ENCODE data around the gene CEACAM7. TPM values are rescaled to one million over a fixed set of nuclear protein-coding genes. Genes with fewer than 3 reads are reported as not detected.

The CEACAM7 gene
- total RNA-seq, 4 donors from 2014 or later = 0.86 to 9.1 (median 4.6) TPM

DNA sequence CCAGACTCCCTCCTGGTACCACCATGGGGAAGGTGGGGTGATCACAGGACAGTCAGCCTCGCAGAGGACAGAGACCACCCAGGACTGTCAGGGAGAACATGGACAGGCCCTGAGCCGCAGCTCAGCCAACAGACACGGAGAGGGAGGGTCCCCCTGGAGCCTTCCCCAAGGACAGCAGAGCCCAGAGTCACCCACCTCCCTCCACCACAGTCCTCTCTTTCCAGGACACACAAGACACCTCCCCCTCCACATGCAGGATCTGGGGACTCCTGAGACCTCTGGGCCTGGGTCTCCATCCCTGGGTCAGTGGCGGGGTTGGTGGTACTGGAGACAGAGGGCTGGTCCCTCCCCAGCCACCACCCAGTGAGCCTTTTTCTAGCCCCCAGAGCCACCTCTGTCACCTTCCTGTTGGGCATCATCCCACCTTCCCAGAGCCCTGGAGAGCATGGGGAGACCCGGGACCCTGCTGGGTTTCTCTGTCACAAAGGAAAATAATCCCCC lies 19.9 kb upstream of the CEACAM7 start:
- H3K36me3 ChIP-seq = no peaks in the 10 kb centered on the region
- H3K4me1 ChIP-seq = no peaks in the 10 kb centered on the region
- no peak overlapping the region for H3K4me3 ChIP-seq
- H3K27ac ChIP-seq = no peak overlapping the region
- TF ChIP-seq, protein P1, sequence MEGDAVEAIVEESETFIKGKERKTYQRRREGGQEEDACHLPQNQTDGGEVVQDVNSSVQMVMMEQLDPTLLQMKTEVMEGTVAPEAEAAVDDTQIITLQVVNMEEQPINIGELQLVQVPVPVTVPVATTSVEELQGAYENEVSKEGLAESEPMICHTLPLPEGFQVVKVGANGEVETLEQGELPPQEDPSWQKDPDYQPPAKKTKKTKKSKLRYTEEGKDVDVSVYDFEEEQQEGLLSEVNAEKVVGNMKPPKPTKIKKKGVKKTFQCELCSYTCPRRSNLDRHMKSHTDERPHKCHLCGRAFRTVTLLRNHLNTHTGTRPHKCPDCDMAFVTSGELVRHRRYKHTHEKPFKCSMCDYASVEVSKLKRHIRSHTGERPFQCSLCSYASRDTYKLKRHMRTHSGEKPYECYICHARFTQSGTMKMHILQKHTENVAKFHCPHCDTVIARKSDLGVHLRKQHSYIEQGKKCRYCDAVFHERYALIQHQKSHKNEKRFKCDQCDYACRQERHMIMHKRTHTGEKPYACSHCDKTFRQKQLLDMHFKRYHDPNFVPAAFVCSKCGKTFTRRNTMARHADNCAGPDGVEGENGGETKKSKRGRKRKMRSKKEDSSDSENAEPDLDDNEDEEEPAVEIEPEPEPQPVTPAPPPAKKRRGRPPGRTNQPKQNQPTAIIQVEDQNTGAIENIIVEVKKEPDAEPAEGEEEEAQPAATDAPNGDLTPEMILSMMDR (IDR thresholded peaks at IDR 0.05) = no peak
- 85% methylated on average over 5 of the region's 5 CpGs for WGBS
- peak in 1 of 2 donors; percentile 56 for DNase-seq (ENCODE audit: low spot score in 2 of 2)
- no peaks in the 10 kb centered on the region for H3K9me3 ChIP-seq
- H3K27me3 ChIP-seq = peaks cover 58% of the 10 kb centered on the region

DNA sequence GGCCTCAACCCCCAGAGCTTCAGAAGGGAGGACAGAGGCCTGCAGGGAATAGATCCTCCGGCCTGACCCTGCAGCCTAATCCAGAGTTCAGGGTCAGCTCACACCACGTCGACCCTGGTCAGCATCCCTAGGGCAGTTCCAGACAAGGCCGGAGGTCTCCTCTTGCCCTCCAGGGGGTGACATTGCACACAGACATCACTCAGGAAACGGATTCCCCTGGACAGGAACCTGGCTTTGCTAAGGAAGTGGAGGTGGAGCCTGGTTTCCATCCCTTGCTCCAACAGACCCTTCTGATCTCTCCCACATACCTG lies 19.4 kb upstream of the CEACAM7 start:
- H3K4me1 ChIP-seq = no peaks in the 10 kb centered on the region
- TF ChIP-seq, protein P1 (IDR thresholded peaks at IDR 0.05) = no peak
- TF ChIP-seq EP300 (IDR thresholded peaks at IDR 0.05) (no peak), POLR2AphosphoS5 (IDR thresholded peaks at IDR 0.05) (no peak), POLR2A (IDR thresholded peaks at IDR 0.05) (no peak)
- H3K9me3 ChIP-seq = no peaks in the 10 kb centered on the region
- no peak overlapping the region for H3K4me3 ChIP-seq
- H3K36me3 ChIP-seq = no peaks in the 10 kb centered on the region
- 55% methylated on average over 4 of the region's 5 CpGs for WGBS
- H3K27ac ChIP-seq = no peak overlapping the region
- DNase-seq (ENCODE audit: low spot score in 2 of 2) = no peak
- peaks cover 58% of the 10 kb centered on the region for H3K27me3 ChIP-seq

DNA sequence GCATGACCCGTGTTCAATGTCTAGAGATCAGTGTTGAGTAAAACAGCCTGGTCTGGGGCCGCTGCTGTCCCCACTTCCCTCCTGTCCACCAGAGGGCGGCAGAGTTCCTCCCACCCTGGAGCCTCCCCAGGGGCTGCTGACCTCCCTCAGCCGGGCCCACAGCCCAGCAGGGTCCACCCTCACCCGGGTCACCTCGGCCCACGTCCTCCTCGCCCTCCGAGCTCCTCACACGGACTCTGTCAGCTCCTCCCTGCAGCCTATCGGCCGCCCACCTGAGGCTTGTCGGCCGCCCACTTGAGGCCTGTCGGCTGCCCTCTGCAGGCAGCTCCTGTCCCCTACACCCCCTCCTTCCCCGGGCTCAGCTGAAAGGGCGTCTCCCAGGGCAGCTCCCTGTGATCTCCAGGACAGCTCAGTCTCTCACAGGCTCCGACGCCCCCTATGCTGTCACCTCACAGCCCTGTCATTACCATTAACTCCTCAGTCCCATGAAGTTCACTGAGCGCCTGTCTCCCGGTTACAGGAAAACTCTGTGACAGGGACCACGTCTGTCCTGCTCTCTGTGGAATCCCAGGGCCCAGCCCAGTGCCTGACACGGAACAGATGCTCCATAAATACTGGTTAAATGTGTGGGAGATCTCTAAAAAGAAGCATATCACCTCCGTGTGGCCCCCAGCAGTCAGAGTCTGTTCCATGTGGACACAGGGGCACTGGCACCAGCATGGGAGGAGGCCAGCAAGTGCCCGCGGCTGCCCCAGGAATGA lies 18.9 kb upstream of the CEACAM7 start:
- TF ChIP-seq POLR2AphosphoS5 (IDR thresholded peaks at IDR 0.05) (no peak), EP300 (IDR thresholded peaks at IDR 0.05) (no peak)
- TF ChIP-seq, protein P1 (IDR thresholded peaks at IDR 0.05) = peak; percentile 27 to 66
- Histone ChIP-seq H3K27me3 (peaks cover 59% of the 10 kb centered on the region), H3K36me3 (no peaks in the 10 kb centered on the region), H3K27ac (no peak overlapping the region), H3K4me3 (no peak overlapping the region), H3K4me1 (no peaks in the 10 kb centered on the region), H3K9me3 (no peaks in the 10 kb centered on the region)
- DNase-seq (ENCODE audit: low spot score in 2 of 2) = peak in 1 of 2 donors; percentile 77
- 6% methylated on average over 21 of the region's 26 CpGs for WGBS

DNA sequence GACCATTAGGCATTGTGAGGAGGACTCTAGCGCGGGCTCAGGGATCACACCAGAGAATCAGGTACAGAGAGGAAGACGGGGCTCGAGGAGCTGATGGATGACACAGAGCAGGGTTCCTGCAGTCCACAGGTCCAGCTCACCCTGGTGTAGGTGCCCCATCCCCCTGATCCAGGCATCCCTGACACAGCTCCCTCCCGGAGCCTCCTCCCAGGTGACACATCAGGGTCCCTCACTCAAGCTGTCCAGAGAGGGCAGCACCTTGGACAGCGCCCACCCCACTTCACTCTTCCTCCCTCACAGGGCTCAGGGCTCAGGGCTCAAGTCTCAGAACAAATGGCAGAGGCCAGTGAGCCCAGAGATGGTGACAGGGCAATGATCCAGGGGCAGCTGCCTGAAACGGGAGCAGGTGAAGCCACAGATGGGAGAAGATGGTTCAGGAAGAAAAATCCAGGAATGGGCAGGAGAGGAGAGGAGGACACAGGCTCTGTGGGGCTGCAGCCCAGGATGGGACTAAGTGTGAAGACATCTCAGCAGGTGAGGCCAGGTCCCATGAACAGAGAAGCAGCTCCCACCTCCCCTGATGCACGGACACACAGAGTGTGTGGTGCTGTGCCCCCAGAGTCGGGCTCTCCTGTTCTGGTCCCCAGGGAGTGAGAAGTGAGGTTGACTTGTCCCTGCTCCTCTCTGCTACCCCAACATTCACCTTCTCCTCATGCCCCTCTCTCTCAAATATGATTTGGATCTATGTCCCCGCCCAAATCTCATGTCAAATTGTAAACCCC lies 17.5 kb upstream of the CEACAM7 start:
- Histone ChIP-seq H3K9me3 (no peaks in the 10 kb centered on the region), H3K27me3 (peaks cover 70% of the 10 kb centered on the region), H3K27ac (no peak overlapping the region), H3K36me3 (no peaks in the 10 kb centered on the region), H3K4me1 (no peaks in the 10 kb centered on the region), H3K4me3 (no peak overlapping the region)
- peak in 1 of 2 donors; percentile 75 for DNase-seq (ENCODE audit: low spot score in 2 of 2)
- WGBS = 34% methylated on average over 5 of the region's 10 CpGs
- TF ChIP-seq POLR2A (IDR thresholded peaks at IDR 0.05) = no peak
- no peak for TF ChIP-seq EP300 (IDR thresholded peaks at IDR 0.05)

DNA sequence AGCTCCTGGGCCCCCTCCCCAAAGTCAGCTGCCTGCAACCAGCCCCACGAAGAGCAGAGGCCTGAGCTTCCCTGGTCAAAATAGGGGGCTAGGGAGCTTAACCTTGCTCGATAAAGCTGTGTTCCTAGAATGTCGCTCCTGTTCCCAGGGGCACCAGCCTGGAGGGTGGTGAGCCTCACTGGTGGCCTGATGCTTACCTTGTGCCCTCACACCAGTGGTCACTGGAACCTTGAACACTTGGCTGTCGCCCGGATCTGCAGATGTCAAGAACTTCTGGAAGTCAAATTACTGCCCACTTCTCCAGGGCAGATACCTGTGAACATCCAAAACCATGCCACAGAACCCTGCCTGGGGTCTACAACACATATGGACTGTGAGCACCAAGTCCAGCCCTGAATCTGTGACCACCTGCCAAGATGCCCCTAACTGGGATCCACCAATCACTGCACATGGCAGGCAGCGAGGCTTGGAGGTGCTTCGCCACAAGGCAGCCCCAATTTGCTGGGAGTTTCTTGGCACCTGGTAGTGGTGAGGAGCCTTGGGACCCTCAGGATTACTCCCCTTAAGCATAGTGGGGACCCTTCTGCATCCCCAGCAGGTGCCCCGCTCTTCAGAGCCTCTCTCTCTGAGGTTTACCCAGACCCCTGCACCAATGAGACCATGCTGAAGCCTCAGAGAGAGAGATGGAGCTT lies 15.7 kb upstream of the CEACAM7 start:
- 69% methylated on average over 6 of the region's 8 CpGs for WGBS
- H3K9me3 ChIP-seq = no peaks in the 10 kb centered on the region
- H3K27ac ChIP-seq = no peak overlapping the region
- peaks cover 71% of the 10 kb centered on the region for H3K27me3 ChIP-seq
- H3K4me1 ChIP-seq = no peaks in the 10 kb centered on the region
- no peaks in the 10 kb centered on the region for H3K36me3 ChIP-seq
- DNase-seq (ENCODE audit: low spot score in 2 of 2) = peak in 1 of 2 donors; percentile 45
- H3K4me3 ChIP-seq = no peak overlapping the region
- no peak for TF ChIP-seq EP300 (IDR thresholded peaks at IDR 0.05)
- no peak for TF ChIP-seq POLR2A (IDR thresholded peaks at IDR 0.05)

DNA sequence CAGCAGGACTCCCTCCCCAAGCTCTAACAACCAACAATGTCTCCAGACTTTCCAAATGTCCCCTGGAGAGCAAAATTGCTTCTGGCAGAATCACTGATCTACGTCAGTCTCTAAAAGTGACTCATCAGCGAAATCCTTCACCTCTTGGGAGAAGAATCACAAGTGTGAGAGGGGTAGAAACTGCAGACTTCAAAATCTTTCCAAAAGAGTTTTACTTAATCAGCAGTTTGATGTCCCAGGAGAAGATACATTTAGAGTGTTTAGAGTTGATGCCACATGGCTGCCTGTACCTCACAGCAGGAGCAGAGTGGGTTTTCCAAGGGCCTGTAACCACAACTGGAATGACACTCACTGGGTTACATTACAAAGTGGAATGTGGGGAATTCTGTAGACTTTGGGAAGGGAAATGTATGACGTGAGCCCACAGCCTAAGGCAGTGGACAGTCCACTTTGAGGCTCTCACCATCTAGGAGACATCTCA lies 14.1 kb upstream of the CEACAM7 start:
- Histone ChIP-seq H3K27ac (no peak overlapping the region), H3K4me1 (no peaks in the 10 kb centered on the region), H3K4me3 (no peak overlapping the region), H3K9me3 (no peaks in the 10 kb centered on the region), H3K27me3 (peaks cover 60% of the 10 kb centered on the region), H3K36me3 (no peaks in the 10 kb centered on the region)
- TF ChIP-seq, protein P1 (IDR thresholded peaks at IDR 0.05) = no peak
- no peak for TF ChIP-seq POLR2AphosphoS5 (IDR thresholded peaks at IDR 0.05)
- TF ChIP-seq EP300 (IDR thresholded peaks at IDR 0.05) = no peak
- no peak for TF ChIP-seq POLR2A (IDR thresholded peaks at IDR 0.05)
- no peak for DNase-seq (ENCODE audit: low spot score in 2 of 2)
- WGBS = 36% methylated on average over 3 of the region's 3 CpGs
